Renal cortical epithelial cell (primary cell): ENCODE measurements around the gene MKX. TPM values are rescaled to one million over a fixed set of nuclear protein-coding genes. Genes with fewer than 3 reads are reported as not detected.
"Not testable (repeated sequence)": the region's sequence is repeated elsewhere in the genome, so short reads cannot be mapped to it uniquely, and the experiment has no call there.

ENCODE experiments used
- DNase-seq: peaks from one replicate; pipeline ENCODE4 v3.0.0-alpha.2; 2011; ENCODE audit warnings: low read depth
- total RNA-seq: library from RNA; depleted of rRNA; stranded (reverse); fragments of >200 nt; gene quantifications from 2 replicates; pipeline ENCODE4 v1.2.3, GENCODE V29; 2014

Gene MKX
- total RNA-seq, 1 donor from 2014 or later: 0.25 TPM

DNA sequence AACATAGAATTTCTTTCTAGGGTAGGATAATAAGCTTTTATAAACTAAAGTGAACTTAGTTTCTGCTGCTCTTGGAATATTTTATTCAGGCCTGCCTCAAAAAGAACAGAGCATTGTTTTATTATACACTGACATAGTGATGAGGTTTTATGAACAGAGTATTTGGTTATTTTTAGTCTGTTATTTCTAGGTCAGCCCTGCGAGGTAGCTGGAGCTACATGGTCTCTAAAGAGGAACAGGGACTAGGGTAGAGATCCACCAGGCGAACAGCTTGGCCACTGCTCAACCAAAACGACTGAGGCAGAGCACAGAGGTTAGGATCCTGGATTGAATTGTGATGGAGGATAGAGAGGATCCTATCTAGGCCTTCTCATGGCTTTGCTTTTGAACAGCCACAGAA lies 53.0 kb downstream of the MKX start:
- no peak for DNase-seq

DNA sequence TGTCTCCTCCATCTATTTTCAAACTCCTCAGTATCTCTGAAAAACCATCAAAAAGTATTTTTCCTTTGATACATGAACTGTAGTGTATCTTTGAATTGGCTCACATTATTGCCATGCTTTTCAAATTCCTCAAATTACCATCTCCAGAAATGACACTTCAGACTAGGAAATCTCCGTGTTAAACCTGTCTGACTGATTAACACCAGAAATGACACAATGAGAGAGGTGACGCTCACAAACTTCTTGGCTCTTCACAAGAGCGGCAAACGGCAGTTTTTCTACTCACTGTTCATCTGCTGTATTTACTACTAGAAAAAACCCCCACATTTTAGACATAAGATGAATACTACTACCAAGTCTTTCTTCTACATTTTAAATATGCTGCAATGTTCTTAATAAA lies 56.6 kb downstream of the MKX start:
- no peak for DNase-seq

- no peak for DNase-seq
Observed at GRCh38 chr10:27688276-27688675, 57.3 kb downstream of the MKX start.

DNA sequence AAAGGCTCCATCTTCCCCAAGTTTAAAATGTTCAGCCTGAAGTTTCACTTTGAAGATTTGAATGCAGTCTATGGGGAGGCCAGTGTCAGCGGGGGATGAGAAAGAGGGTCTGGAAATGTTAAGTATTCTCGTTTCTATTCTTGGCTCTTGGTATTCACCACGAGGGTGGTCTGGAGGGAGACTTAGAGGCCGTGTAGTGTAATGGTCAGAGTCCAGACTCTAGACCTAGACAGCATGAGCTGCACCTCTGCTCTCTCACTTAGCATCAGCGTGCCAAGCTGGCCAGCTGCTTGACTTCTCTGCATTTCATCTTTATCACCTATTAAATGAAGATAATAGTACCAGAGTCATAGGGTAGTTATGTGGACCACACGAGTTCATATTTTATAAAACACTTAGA lies 57.9 kb downstream of the MKX start:
- no peak for DNase-seq

DNA sequence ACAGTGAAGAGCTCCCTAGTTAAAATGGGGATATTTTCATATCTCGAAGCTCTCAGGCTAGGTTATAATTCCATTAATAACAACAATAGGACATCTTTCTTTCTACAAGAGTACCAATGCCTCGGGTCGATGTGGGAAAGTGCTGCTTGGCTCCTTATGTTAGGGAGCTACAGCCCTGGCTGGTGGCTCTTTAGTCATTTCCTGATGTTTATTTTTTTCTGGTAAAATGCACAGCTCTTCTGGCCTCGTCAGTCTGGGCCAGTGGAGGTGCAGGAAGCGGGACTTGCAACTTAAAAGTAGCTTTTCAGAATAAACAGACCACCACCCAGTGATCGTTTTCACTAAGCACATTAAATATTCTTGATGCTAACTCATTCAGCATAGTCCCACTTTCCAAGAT lies 58.3 kb downstream of the MKX start:
- no peak for DNase-seq

GRCh38 chr10:27685681-27686080 lies 59.9 kb downstream of the MKX start:
- DNase-seq: no peak

DNA sequence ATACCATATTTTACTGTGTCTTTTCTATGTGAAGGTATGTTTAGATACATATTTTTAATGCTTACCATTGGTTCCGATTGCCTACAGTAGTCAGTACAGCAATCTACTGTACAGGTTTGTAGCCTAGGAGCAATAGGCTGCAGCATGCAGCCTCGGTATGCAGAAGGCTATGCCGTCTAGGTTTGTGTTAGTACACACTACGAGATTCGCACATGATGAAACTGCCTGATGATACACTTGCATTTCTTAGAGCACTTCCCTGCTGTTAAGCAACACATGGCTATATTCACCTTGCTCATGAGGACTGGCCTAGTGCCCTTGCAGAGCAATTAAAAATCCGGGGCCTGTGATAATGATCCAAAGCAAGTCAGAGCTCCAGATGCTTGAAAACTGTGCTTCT lies 62.4 kb downstream of the MKX start:
- DNase-seq: no peak

- DNase-seq: not testable (repeated sequence)
Observed at GRCh38 chr10:27681795-27682194, 63.8 kb downstream of the MKX start.

DNA sequence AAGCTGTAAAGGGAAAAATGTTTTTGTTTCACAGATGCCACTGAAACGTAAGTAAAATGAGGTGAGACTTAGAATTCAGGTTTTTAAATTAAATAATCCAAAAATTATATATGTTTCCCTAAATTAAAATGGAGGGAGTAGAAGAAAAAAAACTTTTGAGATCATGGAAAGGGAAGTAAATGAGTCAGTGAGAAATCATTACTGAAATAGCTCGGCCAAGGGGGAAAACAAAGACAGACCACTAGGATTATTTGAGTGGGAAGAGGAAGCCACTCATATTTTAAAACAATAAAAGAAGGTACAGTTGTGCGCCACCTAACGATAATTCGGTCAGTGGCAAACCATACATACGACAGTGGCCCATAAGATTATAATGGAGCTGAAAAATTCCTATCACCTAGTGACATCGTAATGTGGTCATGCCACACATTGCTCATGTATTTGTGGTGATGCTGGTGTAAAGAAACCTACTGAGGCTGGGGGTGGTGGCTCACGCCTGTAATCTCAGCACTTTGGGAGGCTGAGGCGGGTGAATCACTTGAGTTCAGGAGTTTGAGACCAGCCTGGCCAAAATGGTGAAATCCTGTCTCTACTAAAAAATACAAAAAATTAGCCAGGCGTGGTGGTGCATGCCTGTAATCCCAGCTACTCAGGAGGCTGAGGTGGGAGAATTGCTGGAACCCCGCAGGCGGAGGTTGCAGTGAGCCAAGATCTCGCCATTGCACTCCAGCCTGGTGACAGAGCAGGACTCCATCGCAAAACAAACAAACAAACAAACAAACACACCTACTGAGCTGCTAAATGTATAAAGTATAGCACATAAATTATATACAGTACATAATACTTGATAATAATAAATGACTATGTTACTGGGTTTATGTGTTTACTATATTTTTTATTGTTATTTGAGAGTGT lies 64.7 kb downstream of the MKX start:
- DNase-seq: no peak

DNA sequence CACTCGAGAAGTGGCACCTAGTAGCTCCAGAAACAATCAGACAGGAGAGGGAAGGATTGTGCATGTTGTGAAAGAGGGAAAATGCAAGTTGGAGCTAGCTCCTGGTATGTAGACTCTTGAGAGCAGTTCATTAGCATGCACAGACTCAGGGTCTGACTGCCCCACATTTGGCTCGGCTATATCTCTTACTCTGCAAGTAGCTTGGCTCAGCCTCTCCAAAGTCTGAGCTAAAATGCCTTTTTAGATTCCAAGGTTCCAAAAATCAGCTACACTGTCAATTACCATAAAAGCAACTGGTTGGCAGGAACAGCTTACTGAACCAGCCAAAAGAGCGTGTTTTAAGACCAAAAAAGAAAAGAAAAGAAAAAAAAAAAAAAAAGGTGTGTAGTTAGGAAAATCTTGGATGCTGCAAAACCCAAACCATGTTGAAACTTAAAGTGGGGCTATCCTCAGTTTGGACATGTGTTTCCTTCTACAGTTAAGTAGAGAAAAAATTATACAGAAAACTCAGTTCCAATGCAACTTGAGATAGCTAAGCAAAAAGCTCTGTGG lies 65.5 kb downstream of the MKX start:
- no peak for DNase-seq

DNA sequence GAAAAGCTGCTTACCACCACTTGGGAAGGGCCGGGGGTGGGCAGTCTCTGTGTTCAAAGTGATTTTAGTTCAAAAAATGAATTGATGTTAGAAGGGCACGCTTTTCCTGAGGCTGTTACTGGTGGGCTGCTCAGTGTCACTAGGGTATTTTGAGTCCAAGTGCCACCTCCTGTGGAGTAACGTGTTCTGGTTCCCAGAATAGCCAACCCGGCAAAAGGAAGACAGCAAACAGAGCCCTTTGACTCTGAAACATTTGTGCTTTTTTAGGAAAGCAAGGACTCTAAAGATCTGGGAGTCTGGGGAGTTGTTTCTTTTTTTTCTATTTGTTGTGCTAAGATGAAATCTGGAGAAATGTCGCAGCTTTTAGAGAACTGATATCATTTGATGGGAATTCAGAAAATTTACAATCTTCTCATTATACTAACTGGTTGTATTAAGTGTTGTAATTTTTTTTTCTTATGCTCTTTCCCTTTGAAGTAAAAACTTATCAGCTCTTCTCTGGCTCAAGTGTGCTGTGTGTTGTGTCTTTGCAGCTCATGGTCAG lies 66.2 kb downstream of the MKX start:
- DNase-seq: no peak

DNA sequence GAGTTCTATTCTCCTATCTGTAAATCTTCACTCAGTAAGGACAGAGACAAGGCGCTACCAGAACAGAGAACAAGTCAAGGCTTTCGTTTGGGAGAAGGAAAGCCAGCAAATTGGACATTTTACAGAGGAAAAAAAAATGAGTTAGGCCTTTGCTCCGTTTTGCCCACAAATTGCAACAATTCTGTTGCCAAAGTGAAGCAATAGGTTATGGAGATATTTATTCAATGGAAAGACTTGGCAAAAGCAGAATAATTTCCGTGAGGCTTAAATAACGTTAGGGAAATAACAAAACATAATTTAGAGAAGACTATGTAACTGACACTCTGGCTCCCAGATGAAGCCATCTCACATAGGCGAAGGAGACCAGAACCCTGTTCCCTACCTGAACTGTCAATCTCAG lies 67.5 kb downstream of the MKX start:
- no peak for DNase-seq

GRCh38 chr10:27673065-27673464 lies 72.6 kb downstream of the MKX start:
- DNase-seq: no peak

- DNase-seq: no peak
Observed at GRCh38 chr10:27671821-27672220, 73.8 kb downstream of the MKX start.

GRCh38 chr10:27664461-27664860 lies 81.2 kb downstream of the MKX start:
- peak; percentile 23 for DNase-seq

DNA sequence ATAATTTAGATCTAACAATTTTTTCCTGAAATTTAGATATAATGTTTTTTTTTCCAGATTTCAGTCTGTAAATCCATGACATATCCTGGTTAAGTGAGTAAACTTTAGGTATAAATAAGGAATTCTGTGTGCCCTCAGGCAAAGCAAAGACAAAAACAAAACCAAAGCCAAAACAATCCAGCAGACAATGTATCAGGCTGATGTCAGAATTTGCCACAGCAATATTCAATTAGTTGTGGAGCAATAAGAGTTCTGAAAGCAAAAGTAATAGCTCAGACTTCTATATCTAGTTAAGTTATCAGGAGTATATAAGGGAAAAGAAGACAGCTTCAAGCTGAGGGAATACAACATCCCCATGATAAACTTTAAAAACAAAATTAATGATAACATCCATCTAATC lies 82.0 kb downstream of the MKX start:
- no peak for DNase-seq

DNA sequence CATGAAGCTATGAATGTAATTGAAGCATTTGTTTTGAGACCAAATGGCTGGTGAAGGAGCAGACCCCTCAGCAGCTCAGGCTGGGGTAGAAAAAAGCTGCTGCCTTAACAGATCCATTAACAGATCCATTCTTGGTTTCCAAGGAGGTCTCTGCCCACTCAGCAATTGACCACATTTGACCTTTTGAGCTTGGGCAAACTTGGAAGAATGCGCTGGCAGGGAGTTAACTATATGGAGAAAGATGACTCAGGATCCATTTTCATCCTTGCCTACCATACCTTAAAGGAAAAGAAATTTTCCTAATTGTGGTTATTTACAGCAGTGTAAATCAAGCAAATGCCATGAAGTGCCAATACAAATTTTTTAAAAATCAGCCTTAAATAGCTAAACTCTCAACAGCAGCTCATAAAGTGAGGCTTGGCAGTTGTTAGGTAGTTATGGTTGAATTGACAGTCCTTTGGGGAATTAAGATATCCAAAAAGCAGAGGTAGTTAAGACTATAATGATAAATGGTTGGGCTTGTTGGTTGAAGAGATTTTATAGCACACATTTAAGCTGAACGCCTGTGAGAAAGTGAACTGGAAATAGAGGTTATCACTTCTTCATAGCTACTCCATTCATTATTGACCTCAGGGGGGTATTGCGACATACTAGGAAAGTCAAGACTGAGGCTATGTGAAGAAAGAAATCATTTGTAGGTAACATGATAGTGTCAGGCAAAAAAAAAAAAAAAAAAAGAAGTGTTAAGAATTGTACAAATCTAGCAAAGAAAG lies 83.9 kb downstream of the MKX start:
- peak; percentile 57 for DNase-seq

GRCh38 chr10:27660711-27661110 lies 84.9 kb downstream of the MKX start:
- DNase-seq: no peak

DNA sequence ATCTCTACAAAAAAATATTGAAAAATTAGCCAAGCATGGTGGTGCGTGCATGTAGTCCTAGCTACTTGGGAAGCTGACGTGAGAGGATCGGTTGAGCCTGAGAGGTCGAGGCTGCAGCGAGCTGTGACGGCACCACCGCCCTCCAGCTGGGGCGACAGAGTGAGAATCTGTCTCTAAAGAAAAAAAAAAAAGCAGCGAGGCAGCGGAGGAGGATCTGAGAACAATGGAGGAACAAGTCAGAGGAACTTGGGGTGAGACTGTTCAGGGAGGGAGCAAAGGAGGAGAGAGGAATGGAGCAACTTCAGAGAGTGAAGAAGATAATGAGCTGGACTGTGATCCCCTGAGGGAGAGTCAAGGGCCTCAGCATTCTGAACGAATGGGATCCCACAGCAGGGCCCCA lies 85.4 kb downstream of the MKX start:
- no peak for DNase-seq

- DNase-seq: peak; percentile 12
Observed at GRCh38 chr10:27659786-27660185, 85.8 kb downstream of the MKX start.

DNA sequence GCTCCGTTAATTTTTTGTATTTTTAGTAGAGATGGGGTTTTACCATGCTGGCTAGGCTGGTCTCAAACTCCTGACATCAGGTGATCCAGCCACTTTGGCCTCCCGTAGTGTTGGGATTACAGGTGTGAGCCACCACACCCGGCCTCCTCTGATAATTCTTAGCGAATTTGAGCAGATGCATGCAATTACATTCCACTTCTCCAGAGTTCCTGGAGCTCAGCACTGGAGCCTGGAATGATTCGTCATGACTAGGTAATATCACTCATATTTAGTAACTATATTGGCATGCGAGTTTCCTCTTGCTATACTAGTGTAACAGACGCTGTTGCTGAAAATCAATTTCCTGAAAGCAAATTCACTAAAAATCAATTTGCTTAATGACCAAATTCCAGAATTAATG lies 86.8 kb downstream of the MKX start:
- peak; percentile 23 for DNase-seq

- no peak for DNase-seq
Observed at GRCh38 chr10:27655296-27655695, 90.3 kb downstream of the MKX start.

DNA sequence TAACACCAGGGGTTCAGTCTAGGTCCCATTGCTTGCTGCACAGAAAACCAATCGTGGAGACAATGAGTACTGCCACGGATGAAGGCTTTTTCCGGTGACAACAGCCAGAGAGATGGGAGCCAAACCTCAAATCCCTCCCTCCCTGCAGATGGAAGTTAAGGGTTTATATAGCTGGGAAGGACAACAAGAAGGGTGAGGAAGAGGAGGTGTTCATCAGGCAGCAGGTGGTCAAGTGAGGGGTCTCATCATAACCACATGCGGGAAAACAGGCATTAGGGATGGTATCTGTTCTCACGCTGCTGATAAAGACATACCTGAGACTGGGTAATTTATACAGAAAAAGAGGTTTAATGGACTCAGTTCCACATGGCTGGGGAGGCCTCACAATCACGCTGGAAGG lies 91.3 kb downstream of the MKX start:
- DNase-seq: no peak
